B cell (primary cell): ENCODE data around the gene AP1M1. TPM values are rescaled to one million over a fixed set of nuclear protein-coding genes. Genes with fewer than 3 reads are reported as not detected.

Experiments used
- ATAC-seq: fragments of 200-7000 bp; cut with Tn5 transposase; one replicate; pipeline ENCODE4 v1.10.0; 2021; ENCODE audit warnings: low read depth, mild to moderate bottlenecking, moderate number of reproducible peaks, moderate library complexity
- CTCF ChIA-PET: fragments of 350-600 bp; sonication (Branson Sonifier 250); formaldehyde crosslinking; loops from one replicate; lab custom pipeline; 2021; ENCODE audit warnings: antibody characterized with exemption, inconsistent platforms; lab: Charles Lee
- POLR2A ChIA-PET: fragments of 350-600 bp; sonication (Branson Sonifier 250); formaldehyde crosslinking; loops from one replicate; lab custom pipeline; 2021; ENCODE audit warnings: antibody characterized with exemption; lab: Charles Lee
- DNase-seq: peaks from one replicate; pipeline ENCODE4 v3.0.0; 2013
- H2AFZ ChIP-seq: 2 replicates; pipeline ENCODE4 v1.6.1; 2012; ENCODE audit warnings: mild to moderate bottlenecking, low read depth, low read length; ENCODE audit not compliant: insufficient read depth, poor library complexity, severe bottlenecking
- H3K27ac ChIP-seq, 2 donors: 1 replicate in 1 of 2; 2 replicates in 1 of 2; pipeline ENCODE4 v1.5.1; 2012 to 2013; ENCODE audit warnings: low read length in 2 of 2, mild to moderate bottlenecking in 2 of 2, moderate library complexity in 1 of 2
- H3K27me3 ChIP-seq, 4 experiments: fragments of 200-600 bp in 1 of 4; sonication (generic) in 1 of 4; replicated peaks in 1 of 4; 1 replicate in 2 of 4; 2 replicates in 2 of 4; pipeline versions ENCODE4 v1.6.1 to v1.7.0; 2013 to 2016; ENCODE audit warnings: low read length in 3 of 4, mild to moderate bottlenecking in 2 of 4, mixed read lengths in 1 of 4, moderate library complexity in 1 of 4; ENCODE audit not compliant: insufficient read depth in 4 of 4, control insufficient read depth in 3 of 4; ENCODE audit errors: control extremely low read depth in 1 of 4
- H3K36me3 ChIP-seq, 2 experiments: replicated peaks in 1 of 2; 1 replicate in 1 of 2; 2 replicates in 1 of 2; pipeline versions ENCODE4 v1.6.1 to v1.7.1; 2013; ENCODE audit warnings: low read length in 1 of 2; ENCODE audit not compliant: insufficient read depth in 2 of 2, control insufficient read depth in 1 of 2; ENCODE audit errors: control extremely low read depth in 1 of 2, extremely low read depth in 1 of 2
- H3K4me1 ChIP-seq, 2 donors: fragments of 200-600 bp in 1 of 2; sonication (generic) in 1 of 2; 1 replicate in 1 of 2; 2 replicates in 1 of 2; pipeline versions ENCODE4 v1.5.1 to v1.6.1; 2013 to 2017; ENCODE audit warnings: low read length in 2 of 2; ENCODE audit not compliant: control insufficient read depth in 2 of 2, insufficient read depth in 2 of 2
- H3K4me2 ChIP-seq: replicated peaks from 2 replicates; pipeline ENCODE3; 2012; ENCODE audit warnings: mild to moderate bottlenecking, low read depth, low read length; ENCODE audit not compliant: poor library complexity, severe bottlenecking
- H3K4me3 ChIP-seq, 5 experiments: fragments of 200-600 bp in 1 of 5; sonication (generic) in 1 of 5; 1 replicate in 3 of 5; 2 replicates in 2 of 5; pipeline versions ENCODE4 v1.5.1 to v1.7.0; 2011 to 2016; ENCODE audit warnings: low read length in 4 of 5, mild to moderate bottlenecking in 4 of 5, low read depth in 2 of 5, control low read depth in 1 of 5, moderate library complexity in 1 of 5; ENCODE audit not compliant: insufficient read depth in 1 of 5; ENCODE audit errors: control extremely low read depth in 1 of 5, extremely low read depth in 1 of 5
- H3K79me2 ChIP-seq: fragments of 200-600 bp; sonication (generic); one replicate; pipeline ENCODE4 v1.6.0; 2016; ENCODE audit warnings: low read length; ENCODE audit not compliant: control insufficient read depth, insufficient read depth
- H3K9ac ChIP-seq: fragments of 200-600 bp; sonication (generic); 2 replicates; pipeline ENCODE4 v1.6.1; 2017; ENCODE audit warnings: mild to moderate bottlenecking, low read length, moderate library complexity
- H3K9me3 ChIP-seq, 3 donors: one replicate each; pipeline versions ENCODE4 v1.6.1 to v1.7.1; 2013; ENCODE audit warnings: low read length in 2 of 3; ENCODE audit not compliant: control insufficient read depth in 2 of 3, insufficient read depth in 1 of 3; ENCODE audit errors: control extremely low read depth in 1 of 3
- H4K20me1 ChIP-seq: 2 replicates; pipeline ENCODE4 v1.6.0; 2012; ENCODE audit warnings: mild to moderate bottlenecking, low read length; ENCODE audit not compliant: insufficient read depth, control insufficient read depth, poor library complexity, severe bottlenecking
- H3K27ac Mint-ChIP-seq: one replicate; pipeline ENCODE4 v1.8.0; 2021; ENCODE audit warnings: mixed read lengths
- H3K27me3 Mint-ChIP-seq: one replicate; pipeline ENCODE4 v1.8.0; 2021; ENCODE audit warnings: mixed read lengths
- H3K4me1 Mint-ChIP-seq: one replicate; pipeline ENCODE4 v1.8.0; 2021; ENCODE audit warnings: mixed read lengths
- H3K4me3 Mint-ChIP-seq: one replicate; pipeline ENCODE4 v1.8.0; 2021; ENCODE audit warnings: mixed read lengths
- H3K9me3 Mint-ChIP-seq: one replicate; pipeline ENCODE4 v1.8.0; 2022; ENCODE audit warnings: mixed read lengths; ENCODE audit not compliant: insufficient read depth
- EZH2 ChIP-seq: IDR thresholded peaks from 2 replicates; pipeline ENCODE4 v1.6.1; 2012; ENCODE audit warnings: borderline replicate concordance, low read depth, mild to moderate bottlenecking, moderate library complexity, low read length; ENCODE audit not compliant: insufficient read depth, poor library complexity, severe bottlenecking
- WGBS: methylation state at CpG from one replicate; pipeline ENCODE4 v1.1.5; 2013; ENCODE audit warnings: missing lambda C conversion rate; ENCODE audit not compliant: insufficient coverage; 5-methylcytosine and 5-hydroxymethylcytosine counted together
- intact Hi-C: fragments of 100-400 bp; cut with micrococcal nuclease; formaldehyde crosslinking; loops from one replicate; pipeline ENCODE4 v1.10.0; 2022
- polyA plus RNA-seq: library from polyadenylated mRNA; depleted of rRNA; stranded (reverse); fragments of >200 nt; gene quantifications from 2 replicates; pipeline ENCODE4 v1.2.3, GENCODE V29; 2012
- total RNA-seq, 2 donors: library from RNA; stranded (reverse); fragments of 120-200 nt in 1 of 2; gene quantifications; 1 replicate in 1 of 2; 2 replicates in 1 of 2; pipeline versions ENCODE4 v1.2.3 to v1.2.4, GENCODE V29; 2013 to 2022
- TF ChIP-seq, protein P1 (sequence below): fragments of 200-600 bp; IDR thresholded peaks from one replicate; pipeline ENCODE4 v1.8.0; 2022; ENCODE audit warnings: antibody characterized with exemption, mild to moderate bottlenecking

Gene AP1M1
- total and polyA plus RNA-seq, 2 donors (not counting 1 experiment from before 2014, with no cell fraction given) = 77.8 to 102 TPM

DNA sequence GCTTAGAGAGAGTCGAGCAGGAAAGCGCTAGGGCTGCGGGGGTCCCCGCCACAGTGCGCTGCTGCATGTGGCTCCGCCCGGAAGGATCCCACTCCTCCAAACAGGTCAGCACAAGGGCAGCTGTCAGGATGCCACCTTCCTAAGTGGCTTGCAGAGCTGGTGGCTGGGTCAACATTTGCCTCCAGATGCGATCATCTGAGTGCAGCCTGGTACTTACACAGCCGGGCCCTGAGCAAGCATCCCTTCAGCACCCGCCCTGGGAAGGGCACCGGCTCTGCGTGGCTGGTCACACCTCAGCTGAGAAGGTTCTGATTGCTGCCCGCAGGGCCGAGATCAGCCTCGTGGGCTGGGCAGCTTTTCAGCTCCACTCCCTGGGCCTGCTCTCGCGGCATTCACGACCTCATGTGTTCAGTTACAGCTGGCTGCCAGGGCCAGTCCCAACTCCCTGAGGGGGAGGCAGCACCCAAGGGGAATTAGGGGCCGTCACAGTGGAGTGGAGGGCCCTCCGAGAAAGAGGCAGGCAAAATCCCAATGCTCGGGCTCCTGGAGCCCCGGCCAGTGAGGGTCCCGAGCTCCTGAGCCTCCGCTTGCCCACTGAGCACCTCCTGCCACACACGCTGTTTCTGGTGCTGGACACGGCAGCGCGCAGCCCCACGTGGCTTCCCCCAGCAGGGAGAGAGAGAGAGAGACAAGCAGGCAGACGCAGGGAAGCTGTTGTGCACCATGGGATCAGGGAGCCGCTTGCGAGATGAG, 26.8 kb downstream of the AP1M1 start:
- H3K9me3 Mint-ChIP-seq = peaks cover 2% of the 10 kb centered on the region

More for the DNA sequence above, 26.8 kb downstream of the AP1M1 start:
- WGBS = 92% methylated on average over 32 of the region's 32 CpGs
- intact Hi-C loops = no loop called here
- Histone ChIP-seq H3K4me3 (no peak overlapping the region), H3K4me1 (peaks cover 0 to 3% of the 10 kb centered on the region in 2 donors), H4K20me1 (peaks cover 20% of the 10 kb centered on the region), H3K27me3 (no peaks in the 10 kb centered on the region), H3K9ac (no peak overlapping the region), H2AFZ (no peak overlapping the region), H3K27ac (no peak overlapping the region), H3K9me3 (peaks cover 0 to 42% (median 22%) of the 10 kb centered on the region in 3 donors), H3K79me2 (peaks cover 65% of the 10 kb centered on the region), H3K36me3 (peaks cover 1 to 97% of the 10 kb centered on the region in 2 experiments), H3K4me2 (no peak overlapping the region)
- H3K4me3 Mint-ChIP-seq = no peak overlapping the region
- H3K27ac Mint-ChIP-seq = no peak overlapping the region
- TF ChIP-seq EZH2 = no peak
- TF ChIP-seq, protein P1, sequence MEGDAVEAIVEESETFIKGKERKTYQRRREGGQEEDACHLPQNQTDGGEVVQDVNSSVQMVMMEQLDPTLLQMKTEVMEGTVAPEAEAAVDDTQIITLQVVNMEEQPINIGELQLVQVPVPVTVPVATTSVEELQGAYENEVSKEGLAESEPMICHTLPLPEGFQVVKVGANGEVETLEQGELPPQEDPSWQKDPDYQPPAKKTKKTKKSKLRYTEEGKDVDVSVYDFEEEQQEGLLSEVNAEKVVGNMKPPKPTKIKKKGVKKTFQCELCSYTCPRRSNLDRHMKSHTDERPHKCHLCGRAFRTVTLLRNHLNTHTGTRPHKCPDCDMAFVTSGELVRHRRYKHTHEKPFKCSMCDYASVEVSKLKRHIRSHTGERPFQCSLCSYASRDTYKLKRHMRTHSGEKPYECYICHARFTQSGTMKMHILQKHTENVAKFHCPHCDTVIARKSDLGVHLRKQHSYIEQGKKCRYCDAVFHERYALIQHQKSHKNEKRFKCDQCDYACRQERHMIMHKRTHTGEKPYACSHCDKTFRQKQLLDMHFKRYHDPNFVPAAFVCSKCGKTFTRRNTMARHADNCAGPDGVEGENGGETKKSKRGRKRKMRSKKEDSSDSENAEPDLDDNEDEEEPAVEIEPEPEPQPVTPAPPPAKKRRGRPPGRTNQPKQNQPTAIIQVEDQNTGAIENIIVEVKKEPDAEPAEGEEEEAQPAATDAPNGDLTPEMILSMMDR = no peak
- ChIA-PET CTCF (interaction anchor here (1.0 kb wide), 1 partner anchor 23 kb away, joined by 3 read pairs; no protein-coding TSS in a partner anchor), POLR2A (no interaction called here)
- DNase-seq = no peak
- peaks cover 4% of the 10 kb centered on the region for H3K4me1 Mint-ChIP-seq
- ATAC-seq = no peak
- no peaks in the 10 kb centered on the region for H3K27me3 Mint-ChIP-seq
